Esophagus squamous epithelium (tissue), 5 donors: ENCODE results near the gene SH3D21. TPM values are rescaled to one million over a fixed set of nuclear protein-coding genes. Genes with fewer than 3 reads are reported as not detected.

Experiments used
- DNase-seq: peaks from one replicate; lab custom pipeline; 2025; lab: John Stamatoyannopoulos, UW
- H3K27ac ChIP-seq, 4 donors: fragments of 200-600 bp; sonication (generic); one replicate each; pipeline ENCODE4 v1.5.1; 2016 to 2019; ENCODE audit warnings: mild to moderate bottlenecking in 1 of 4
- H3K27me3 ChIP-seq, 4 donors: fragments of 200-600 bp; sonication (generic); 1 replicate in 3 of 4; 2 replicates in 1 of 4; pipeline versions ENCODE4 v1.5.1 to v1.6.0; 2017 to 2021; ENCODE audit warnings: antibody characterized with exemption in 1 of 4
- H3K36me3 ChIP-seq, 3 donors: fragments of 200-600 bp; sonication (generic); one replicate each; pipeline ENCODE4 v1.5.1; 2016 to 2019
- H3K4me1 ChIP-seq, 3 donors: fragments of 200-600 bp; sonication (generic); one replicate each; pipeline ENCODE4 v1.5.1; 2017 to 2019
- H3K4me3 ChIP-seq, 4 donors: fragments of 200-600 bp; sonication (generic); 1 replicate in 3 of 4; 2 replicates in 1 of 4; pipeline ENCODE4 v1.5.1; 2016 to 2019; ENCODE audit warnings: mild to moderate bottlenecking in 2 of 4, moderate library complexity in 1 of 4
- H3K9me3 ChIP-seq, 3 donors: fragments of 200-600 bp; sonication (generic); one replicate each; pipeline ENCODE4 v1.5.1; 2016 to 2019
- POLR2A ChIP-seq, 4 donors: fragments of 450-650 bp; IDR thresholded peaks; one replicate each; pipeline ENCODE4 v1.6.1; 2017; ENCODE audit warnings: antibody characterized with exemption in 4 of 4, mild to moderate bottlenecking in 4 of 4, moderate library complexity in 3 of 4
- WGBS, 2 donors: methylation state at CpG; one replicate each; pipeline ENCODE4 v1.1.5; 2018; 5-methylcytosine and 5-hydroxymethylcytosine counted together
- intact Hi-C: fragments of 100-400 bp; cut with DNase I; formaldehyde crosslinking; loops from one replicate; pipeline ENCODE4 v1.15.0; 2022
- total RNA-seq, 4 donors: library from RNA; depleted of rRNA; stranded (reverse); fragments of >200 nt; gene quantifications; one replicate each; pipeline ENCODE4 v1.1.0, GENCODE V29; 2016
- TF ChIP-seq, protein P1 (sequence below), 6 experiments: fragments of 450-650 bp in 4 of 6; fragments of 200-600 bp in 2 of 6; sonication (generic) in 2 of 6; IDR thresholded peaks; one replicate each; pipeline ENCODE4 v1.5.1; 2016 to 2019; ENCODE audit warnings: antibody characterized with exemption in 6 of 6, mild to moderate bottlenecking in 4 of 6, moderate library complexity in 4 of 6
- donor health status: DM: yes; HTN: yes; CAD: no.

Gene SH3D21
- total RNA-seq, 4 donors from 2014 or later: 2.8 to 9.7 (median 3.7) TPM

- no peak for TF ChIP-seq POLR2A (IDR thresholded peaks at IDR 0.05)
- TF ChIP-seq, protein P1, sequence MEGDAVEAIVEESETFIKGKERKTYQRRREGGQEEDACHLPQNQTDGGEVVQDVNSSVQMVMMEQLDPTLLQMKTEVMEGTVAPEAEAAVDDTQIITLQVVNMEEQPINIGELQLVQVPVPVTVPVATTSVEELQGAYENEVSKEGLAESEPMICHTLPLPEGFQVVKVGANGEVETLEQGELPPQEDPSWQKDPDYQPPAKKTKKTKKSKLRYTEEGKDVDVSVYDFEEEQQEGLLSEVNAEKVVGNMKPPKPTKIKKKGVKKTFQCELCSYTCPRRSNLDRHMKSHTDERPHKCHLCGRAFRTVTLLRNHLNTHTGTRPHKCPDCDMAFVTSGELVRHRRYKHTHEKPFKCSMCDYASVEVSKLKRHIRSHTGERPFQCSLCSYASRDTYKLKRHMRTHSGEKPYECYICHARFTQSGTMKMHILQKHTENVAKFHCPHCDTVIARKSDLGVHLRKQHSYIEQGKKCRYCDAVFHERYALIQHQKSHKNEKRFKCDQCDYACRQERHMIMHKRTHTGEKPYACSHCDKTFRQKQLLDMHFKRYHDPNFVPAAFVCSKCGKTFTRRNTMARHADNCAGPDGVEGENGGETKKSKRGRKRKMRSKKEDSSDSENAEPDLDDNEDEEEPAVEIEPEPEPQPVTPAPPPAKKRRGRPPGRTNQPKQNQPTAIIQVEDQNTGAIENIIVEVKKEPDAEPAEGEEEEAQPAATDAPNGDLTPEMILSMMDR (IDR thresholded peaks at IDR 0.05): no peak
- no peaks in the 10 kb centered on the region for H3K27me3 ChIP-seq
- no peaks in the 10 kb centered on the region for H3K9me3 ChIP-seq
- intact Hi-C loops: no loop called here
- peaks cover 36 to 51% (median 37%) of the 10 kb centered on the region in 3 donors for H3K4me1 ChIP-seq
- peaks cover 33 to 94% (median 43%) of the 10 kb centered on the region in 3 donors for H3K36me3 ChIP-seq
- 58 to 71% methylated on average over 9 to 14 of the region's 14 CpGs for WGBS, 2 donors
- H3K4me3 ChIP-seq: no peak overlapping the region
- H3K27ac ChIP-seq: peak overlapping the region; percentile 81 to 89 (median 86)
- no peak for DNase-seq
These were observed 45.2 kb downstream of the SH3D21 start for GRCh38 chr1:36351227-36351977.

DNA sequence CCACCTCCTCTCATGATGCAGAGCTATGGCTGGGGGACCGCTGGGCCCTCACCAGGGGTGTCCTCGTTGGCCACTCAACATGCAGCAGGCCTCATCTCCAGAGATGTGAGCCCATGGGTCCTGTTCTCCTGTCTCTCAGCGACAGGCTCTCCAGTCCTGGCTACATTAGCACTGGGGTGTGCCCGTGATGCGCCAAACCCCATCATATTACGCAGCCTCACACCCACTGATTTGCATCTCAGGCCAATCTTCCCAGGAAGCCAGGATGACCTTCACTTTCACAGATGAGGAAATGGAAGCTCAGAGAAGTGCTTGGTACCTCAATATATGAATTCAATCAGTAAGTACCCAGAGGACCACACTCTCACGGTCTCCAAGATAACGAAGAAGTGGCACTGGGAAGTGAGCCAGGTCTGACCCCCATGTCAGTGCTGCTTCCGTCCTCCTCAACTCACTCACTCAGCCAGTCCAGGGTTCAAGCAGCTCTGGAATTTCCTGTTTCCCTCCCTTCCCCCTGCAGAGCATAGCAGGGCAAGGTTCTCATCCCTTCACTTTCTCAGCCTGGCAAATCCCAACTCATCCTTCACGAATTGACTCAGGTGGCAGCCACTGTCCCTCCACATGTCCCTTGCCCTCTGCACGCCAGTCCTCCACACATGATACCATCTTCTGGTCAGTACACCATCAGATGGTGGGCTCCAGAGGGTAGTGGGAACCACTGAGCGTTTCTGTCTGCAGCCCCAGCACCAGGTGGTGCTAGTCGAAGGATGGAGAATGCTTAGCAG, 46.1 kb downstream of the SH3D21 start:
- 78 to 84% methylated on average over 7 of the region's 13 CpGs for WGBS, 2 donors
- Histone ChIP-seq H3K27me3 (no peaks in the 10 kb centered on the region), H3K4me3 (no peak overlapping the region), H3K4me1 (peaks cover 36 to 51% (median 37%) of the 10 kb centered on the region in 3 donors), H3K9me3 (no peaks in the 10 kb centered on the region), H3K27ac (peak overlapping the region; percentile 81 to 89 (median 86)), H3K36me3 (peaks cover 26 to 91% (median 34%) of the 10 kb centered on the region in 3 donors)
- DNase-seq: no peak
- TF ChIP-seq POLR2A (IDR thresholded peaks at IDR 0.05): no peak
- TF ChIP-seq, protein P1 (IDR thresholded peaks at IDR 0.05): no peak
- intact Hi-C loops: no loop called here

DNA sequence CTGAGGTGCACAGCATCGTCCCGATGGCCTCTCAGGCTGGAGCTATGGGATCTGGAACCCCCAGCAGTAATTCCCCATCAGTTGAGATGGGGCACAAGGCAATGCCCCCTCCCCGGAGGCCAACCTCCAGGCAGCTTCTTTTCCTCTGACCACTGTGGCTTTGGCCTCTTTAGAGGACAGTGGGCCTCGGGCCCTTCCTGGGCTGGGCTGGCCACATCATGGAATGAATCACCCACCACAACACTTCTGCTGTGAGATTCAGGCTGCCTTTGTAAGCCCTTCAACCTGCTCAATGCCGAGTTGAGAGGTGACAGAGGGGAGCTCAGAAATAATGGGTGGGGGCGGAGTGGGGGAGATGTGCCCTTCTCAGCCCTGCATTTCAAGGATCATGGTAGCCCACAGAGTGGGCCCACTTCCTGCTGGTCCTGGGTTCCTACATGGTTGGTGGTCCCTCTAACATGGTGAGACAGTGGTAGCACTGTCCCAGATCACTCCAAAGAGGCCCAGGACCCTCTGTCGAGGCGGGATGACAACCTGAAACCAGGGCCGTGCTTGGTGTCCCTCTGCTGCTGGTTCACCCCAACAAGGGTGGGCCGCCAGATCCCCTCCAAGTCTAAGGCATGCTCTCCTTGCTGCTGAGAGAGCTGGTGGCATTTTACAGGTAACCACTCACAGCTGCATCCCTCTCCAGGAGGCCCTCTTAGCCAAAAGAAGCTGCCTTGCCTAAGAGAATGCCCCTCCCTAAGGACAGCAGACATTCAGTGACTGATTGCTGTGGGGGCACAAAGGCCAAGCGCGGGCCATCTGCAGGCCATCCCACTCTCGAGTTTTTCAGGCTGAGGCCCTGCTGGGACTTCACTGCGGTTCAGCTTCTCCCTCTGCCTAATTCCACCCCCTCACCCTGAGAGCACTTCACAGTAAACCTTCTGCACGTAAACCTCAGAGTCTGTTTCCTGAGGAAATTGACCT, 47.0 kb downstream of the SH3D21 start:
- H3K36me3 ChIP-seq: peaks cover 24 to 91% (median 31%) of the 10 kb centered on the region in 3 donors
- DNase-seq: no peak
- WGBS, 2 donors: 82 to 87% methylated on average over 9 to 11 of the region's 15 CpGs

DNA sequence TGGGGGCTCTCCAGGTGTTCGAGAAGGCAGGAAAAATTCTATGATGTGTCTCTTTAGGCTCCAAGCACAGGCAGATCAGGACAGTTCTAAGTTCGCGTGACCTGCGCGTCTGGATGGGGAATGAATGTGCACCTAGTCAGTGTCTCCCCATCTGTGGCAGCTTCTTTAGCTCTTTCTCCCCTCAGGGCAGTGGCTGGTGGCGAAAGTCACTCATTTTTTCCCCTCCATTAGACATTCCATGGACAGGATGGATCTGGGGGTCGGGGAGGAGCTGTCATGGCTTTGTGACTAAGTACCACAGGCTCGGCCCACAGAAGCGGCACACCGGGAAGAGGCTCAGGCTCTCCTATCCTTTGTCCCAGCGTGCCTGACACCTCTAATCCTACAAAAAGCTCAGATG, 48.3 kb downstream of the SH3D21 start:
- peak overlapping the region in 1 of 4 donors; percentile 13 for H3K27ac ChIP-seq
- 74 to 86% methylated on average over 2 to 9 of the region's 11 CpGs for WGBS, 2 donors

More for the DNA sequence above, 47.0 kb downstream of the SH3D21 start:
- Histone ChIP-seq H3K27ac (peak overlapping the region in 3 of 4 donors; percentile 85 to 89 (median 87)), H3K9me3 (no peaks in the 10 kb centered on the region), H3K4me1 (peaks cover 36 to 51% (median 37%) of the 10 kb centered on the region in 3 donors), H3K4me3 (no peak overlapping the region), H3K27me3 (no peaks in the 10 kb centered on the region)
- no peak for TF ChIP-seq POLR2A (IDR thresholded peaks at IDR 0.05)
- TF ChIP-seq, protein P1 (IDR thresholded peaks at IDR 0.05): no peak
- intact Hi-C loops: no loop called here

More for the DNA sequence above, 48.3 kb downstream of the SH3D21 start:
- no peak for DNase-seq
- Histone ChIP-seq H3K4me3 (no peak overlapping the region), H3K4me1 (peaks cover 28 to 45% (median 34%) of the 10 kb centered on the region in 3 donors), H3K36me3 (peaks cover 23 to 91% (median 29%) of the 10 kb centered on the region in 3 donors), H3K9me3 (no peaks in the 10 kb centered on the region), H3K27me3 (no peaks in the 10 kb centered on the region)
- intact Hi-C loops: no loop called here
- TF ChIP-seq POLR2A (IDR thresholded peaks at IDR 0.05): no peak
- TF ChIP-seq, protein P1 (IDR thresholded peaks at IDR 0.05): no peak
